WTC11 (cell line): ENCODE results near the gene PSMD11.

Source experiments
- CTCF ChIP-seq: fragments of 200-600 bp; IDR thresholded peaks from 2 replicates; pipeline ENCODE4 v1.8.0; 2022; ENCODE audit warnings: antibody characterized with exemption
- E2F5 ChIP-seq: sonication (generic); formaldehyde crosslinking; IDR thresholded peaks from 2 replicates; pipeline ENCODE4 v1.8.1; 2022; ENCODE audit warnings: mild to moderate bottlenecking, moderate library complexity, missing genetic modification reagents
- HMGXB4 ChIP-seq: sonication (generic); formaldehyde crosslinking; IDR thresholded peaks from 2 replicates; pipeline ENCODE4 v1.8.1; 2023; ENCODE audit warnings: mild to moderate bottlenecking, moderate library complexity, missing genetic modification reagents
- JUN ChIP-seq: sonication (generic); formaldehyde crosslinking; IDR thresholded peaks from 2 replicates; pipeline ENCODE4 v1.8.0; 2023; ENCODE audit warnings: mild to moderate bottlenecking, missing genetic modification reagents
- MAX ChIP-seq: sonication (generic); formaldehyde crosslinking; IDR thresholded peaks from 2 replicates; pipeline ENCODE4 v1.8.0; 2022; ENCODE audit warnings: mild to moderate bottlenecking, missing genetic modification reagents
- RORB ChIP-seq: fragments of 250-450 bp; sonication (Bioruptor Pico); IDR thresholded peaks from 2 replicates; pipeline ENCODE4 v1.9.0; 2021; ENCODE audit warnings: mild to moderate bottlenecking
- STAT6 ChIP-seq: sonication (generic); formaldehyde crosslinking; conservative IDR thresholded peaks from 2 replicates; pipeline ENCODE4 v1.8.1; 2023; ENCODE audit warnings: mild to moderate bottlenecking, low read depth, missing genetic modification reagents, moderate library complexity
- TP53 ChIP-seq: sonication (generic); formaldehyde crosslinking; IDR thresholded peaks from 2 replicates; pipeline ENCODE4 v1.8.1; 2023; ENCODE audit warnings: mild to moderate bottlenecking, missing genetic modification reagents
- USF1 ChIP-seq: sonication (generic); formaldehyde crosslinking; IDR thresholded peaks from 2 replicates; pipeline ENCODE4 v1.8.0; 2022; ENCODE audit warnings: mild to moderate bottlenecking, missing genetic modification reagents
- USF2 ChIP-seq: sonication (generic); formaldehyde crosslinking; IDR thresholded peaks from 2 replicates; pipeline ENCODE4 v1.8.1; 2023; ENCODE audit warnings: mild to moderate bottlenecking, missing genetic modification reagents, moderate library complexity
- ZNF512 ChIP-seq: sonication (generic); formaldehyde crosslinking; IDR thresholded peaks from 2 replicates; pipeline ENCODE4 v1.8.1; 2022; ENCODE audit warnings: missing genetic modification reagents, borderline replicate concordance

- no peak for TF ChIP-seq ZNF512
- TF ChIP-seq RORB (CRISPR knock-in tag) = no peak
- no peak for TF ChIP-seq MAX (CRISPR knock-in tag)
- no peak for TF ChIP-seq USF1 (CRISPR knock-in tag)
- no peak for TF ChIP-seq STAT6 (CRISPR knock-in tag)
- no peak for TF ChIP-seq USF2 (CRISPR knock-in tag)
- TF ChIP-seq CTCF = no peak
- no peak for TF ChIP-seq JUN
- no peak for TF ChIP-seq E2F5 (CRISPR knock-in tag)
- TF ChIP-seq HMGXB4 (CRISPR knock-in tag) = no peak
- no peak for TF ChIP-seq TP53 (CRISPR knock-in tag)
Observed at GRCh38 chr17:32464374-32464773, 20.1 kb downstream of the PSMD11 start.
